Neural cell (in vitro differentiated cells): ENCODE data around the gene DNM2. TPM values are rescaled to one million over a fixed set of nuclear protein-coding genes. Genes with fewer than 3 reads are reported as not detected.

Experiments used
- H2AFZ ChIP-seq: fragments of 200-600, 300-800 bp; sonication (generic), shearing (Covaris generic); 2 replicates; pipeline ENCODE4 v1.6.0; 2014; ENCODE audit warnings: low read depth, mild to moderate bottlenecking, antibody characterized with exemption, low read length, moderate library complexity
- H3F3A ChIP-seq: fragments of 200-600 bp; shearing (Covaris generic); 2 replicates; pipeline ENCODE4 v1.6.1; 2016; ENCODE audit warnings: mild to moderate bottlenecking, moderate library complexity, mixed read lengths, antibody characterized with exemption, low read length; ENCODE audit not compliant: insufficient read depth, poor library complexity, severe bottlenecking
- H3K27ac ChIP-seq: fragments of 200-600, 300-800 bp; sonication (generic), shearing (Covaris generic); 2 replicates; pipeline ENCODE4 v1.5.1; 2014; ENCODE audit warnings: mild to moderate bottlenecking, low read length, moderate library complexity
- H3K27me3 ChIP-seq: fragments of 300-800, 200-600 bp; sonication (generic), shearing (Covaris generic); 2 replicates; pipeline ENCODE4 v1.6.0; 2014; ENCODE audit warnings: mild to moderate bottlenecking, low read depth, low read length, moderate library complexity; ENCODE audit not compliant: insufficient read depth
- H3K36me3 ChIP-seq: fragments of 300-800, 200-600 bp; sonication (generic), shearing (Covaris generic); 2 replicates; pipeline ENCODE4 v1.5.1; 2014; ENCODE audit warnings: mild to moderate bottlenecking, antibody characterized with exemption, low read length, moderate library complexity; ENCODE audit not compliant: insufficient read depth
- H3K4me2 ChIP-seq: fragments of 300-800, 200-600 bp; sonication (generic), shearing (Covaris generic); 2 replicates; pipeline ENCODE4 v1.6.0; 2014; ENCODE audit warnings: mild to moderate bottlenecking, low read length
- H3K4me3 ChIP-seq: fragments of 300-800, 200-600 bp; sonication (generic), shearing (Covaris generic); 2 replicates; pipeline ENCODE4 v1.5.1; 2014; ENCODE audit warnings: mild to moderate bottlenecking, low read length, moderate library complexity
- H3K79me2 ChIP-seq: fragments of 200-600 bp; shearing (Covaris generic); replicated peaks from 2 replicates; pipeline ENCODE4 v1.6.0; 2014; ENCODE audit warnings: mild to moderate bottlenecking, low read length, moderate library complexity; ENCODE audit not compliant: insufficient read depth
- H3K9ac ChIP-seq: fragments of 300-800, 200-600 bp; sonication (generic), shearing (Covaris generic); 2 replicates; pipeline ENCODE4 v1.6.1; 2016; ENCODE audit warnings: mild to moderate bottlenecking, low read length, mixed read lengths
- H3K9me2 ChIP-seq: fragments of 200-600 bp; shearing (Covaris generic); 2 replicates; pipeline ENCODE4 v1.6.1; 2016; ENCODE audit warnings: mild to moderate bottlenecking, low read length, mixed read lengths; ENCODE audit not compliant: insufficient read depth
- H3K9me3 ChIP-seq: fragments of 200-600, 300-800 bp; sonication (generic), shearing (Covaris generic); 2 replicates; pipeline ENCODE4 v1.6.1; 2016; ENCODE audit warnings: mild to moderate bottlenecking, mixed run types, low read length, moderate library complexity, mixed read lengths
- H4K20me1 ChIP-seq: fragments of 200-600 bp; shearing (Covaris generic); 2 replicates; pipeline ENCODE4 v1.6.1; 2016; ENCODE audit warnings: mild to moderate bottlenecking, mixed run types; ENCODE audit not compliant: insufficient read depth
- EP300 ChIP-seq: fragments of 450-650 bp; conservative IDR thresholded peaks from 2 replicates; pipeline ENCODE4 v1.6.1; 2014; ENCODE audit warnings: antibody characterized with exemption, mild to moderate bottlenecking, moderate library complexity; ENCODE audit not compliant: poor library complexity, severe bottlenecking
- EZH2 ChIP-seq: fragments of 200-600, 300-800 bp; shearing (Covaris generic), sonication (generic); IDR thresholded peaks from 2 replicates; pipeline ENCODE4 v1.6.1; 2014; ENCODE audit warnings: antibody characterized with exemption, low read length, borderline replicate concordance, mild to moderate bottlenecking; ENCODE audit not compliant: insufficient read depth, poor library complexity, severe bottlenecking
- MXI1 ChIP-seq: fragments of 450-650 bp; conservative IDR thresholded peaks from 2 replicates; pipeline ENCODE4 v1.6.1; 2014; ENCODE audit warnings: antibody characterized with exemption, mild to moderate bottlenecking; ENCODE audit not compliant: poor library complexity, severe bottlenecking
- POLR2AphosphoS5 ChIP-seq: IDR thresholded peaks from 2 replicates; pipeline ENCODE4 v1.6.1; 2012
- RAD21 ChIP-seq: fragments of 450-650 bp; conservative IDR thresholded peaks from 2 replicates; pipeline ENCODE4 v1.6.1; 2014; ENCODE audit warnings: antibody characterized with exemption, mild to moderate bottlenecking, moderate library complexity
- SMC3 ChIP-seq: fragments of 450-650 bp; conservative IDR thresholded peaks from 2 replicates; pipeline ENCODE4 v1.6.1; 2014; ENCODE audit warnings: antibody characterized with exemption, mild to moderate bottlenecking, moderate library complexity; ENCODE audit not compliant: poor library complexity
- TAF1 ChIP-seq: IDR thresholded peaks from 2 replicates; pipeline ENCODE4 v1.6.1; 2012; ENCODE audit warnings: low read depth
- polyA plus RNA-seq: library from polyadenylated mRNA; depleted of rRNA; stranded (reverse); fragments of >200 nt; gene quantifications from 2 replicates; pipeline ENCODE4 v1.2.3, GENCODE V29; 2014
- TF ChIP-seq, protein P1 (sequence below): IDR thresholded peaks from 2 replicates; pipeline ENCODE4 v1.6.1; 2012; ENCODE audit warnings: borderline replicate concordance
- TF ChIP-seq, protein P2 (sequence below): fragments of 450-650 bp; IDR thresholded peaks from 2 replicates; pipeline ENCODE4 v1.5.1; 2014; ENCODE audit warnings: antibody characterized with exemption, mild to moderate bottlenecking, moderate library complexity; ENCODE audit not compliant: poor library complexity, severe bottlenecking

DNM2 gene
- polyA plus RNA-seq, 1 donor from 2014 or later: 31.4 TPM

DNA sequence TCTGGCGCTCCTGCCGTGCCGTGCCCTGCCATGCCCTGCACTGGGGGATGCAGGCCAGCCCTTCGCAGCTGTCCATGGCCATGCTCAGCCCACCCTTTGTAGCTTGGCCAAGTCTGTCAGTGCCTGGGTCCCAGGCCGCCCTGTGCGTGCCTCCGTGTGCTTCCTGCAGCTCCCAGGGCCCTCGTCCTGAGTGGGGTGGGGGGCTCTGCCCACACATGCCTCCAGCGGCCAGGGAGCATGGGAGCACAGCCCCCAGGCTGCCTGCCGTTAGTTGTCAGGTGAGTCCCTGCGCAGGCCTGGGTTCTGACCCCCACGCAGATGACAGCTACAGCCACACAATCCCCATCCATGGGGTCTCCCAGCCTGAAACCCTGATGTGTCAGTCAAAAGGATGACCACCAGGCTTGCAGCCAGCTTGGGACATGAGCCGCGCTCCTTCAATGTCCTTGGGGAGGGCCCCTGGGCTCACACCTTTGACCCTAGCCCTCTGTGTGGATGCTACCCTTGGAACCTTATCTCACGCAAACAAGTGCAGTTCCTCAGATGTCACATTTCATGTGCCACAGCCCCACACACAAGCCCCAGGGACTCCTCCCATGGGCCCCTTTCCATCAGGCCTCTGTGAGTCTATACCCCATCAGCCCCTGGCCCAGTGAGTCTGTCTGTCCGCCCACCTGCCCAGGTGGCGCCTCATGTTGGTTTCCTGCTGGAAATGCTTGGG is 93.7 kb downstream of the DNM2 start:
- H3K9me2 ChIP-seq: no peaks in the 10 kb centered on the region
- H3F3A ChIP-seq: no peaks in the 10 kb centered on the region
- TF ChIP-seq POLR2AphosphoS5 (no peak), TAF1 (no peak), SMC3 (no peak), MXI1 (no peak), RAD21 (no peak), EZH2 (no peak), EP300 (no peak)
- TF ChIP-seq, protein P1, sequence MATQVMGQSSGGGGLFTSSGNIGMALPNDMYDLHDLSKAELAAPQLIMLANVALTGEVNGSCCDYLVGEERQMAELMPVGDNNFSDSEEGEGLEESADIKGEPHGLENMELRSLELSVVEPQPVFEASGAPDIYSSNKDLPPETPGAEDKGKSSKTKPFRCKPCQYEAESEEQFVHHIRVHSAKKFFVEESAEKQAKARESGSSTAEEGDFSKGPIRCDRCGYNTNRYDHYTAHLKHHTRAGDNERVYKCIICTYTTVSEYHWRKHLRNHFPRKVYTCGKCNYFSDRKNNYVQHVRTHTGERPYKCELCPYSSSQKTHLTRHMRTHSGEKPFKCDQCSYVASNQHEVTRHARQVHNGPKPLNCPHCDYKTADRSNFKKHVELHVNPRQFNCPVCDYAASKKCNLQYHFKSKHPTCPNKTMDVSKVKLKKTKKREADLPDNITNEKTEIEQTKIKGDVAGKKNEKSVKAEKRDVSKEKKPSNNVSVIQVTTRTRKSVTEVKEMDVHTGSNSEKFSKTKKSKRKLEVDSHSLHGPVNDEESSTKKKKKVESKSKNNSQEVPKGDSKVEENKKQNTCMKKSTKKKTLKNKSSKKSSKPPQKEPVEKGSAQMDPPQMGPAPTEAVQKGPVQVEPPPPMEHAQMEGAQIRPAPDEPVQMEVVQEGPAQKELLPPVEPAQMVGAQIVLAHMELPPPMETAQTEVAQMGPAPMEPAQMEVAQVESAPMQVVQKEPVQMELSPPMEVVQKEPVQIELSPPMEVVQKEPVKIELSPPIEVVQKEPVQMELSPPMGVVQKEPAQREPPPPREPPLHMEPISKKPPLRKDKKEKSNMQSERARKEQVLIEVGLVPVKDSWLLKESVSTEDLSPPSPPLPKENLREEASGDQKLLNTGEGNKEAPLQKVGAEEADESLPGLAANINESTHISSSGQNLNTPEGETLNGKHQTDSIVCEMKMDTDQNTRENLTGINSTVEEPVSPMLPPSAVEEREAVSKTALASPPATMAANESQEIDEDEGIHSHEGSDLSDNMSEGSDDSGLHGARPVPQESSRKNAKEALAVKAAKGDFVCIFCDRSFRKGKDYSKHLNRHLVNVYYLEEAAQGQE: no peak
- TF ChIP-seq, protein P2, sequence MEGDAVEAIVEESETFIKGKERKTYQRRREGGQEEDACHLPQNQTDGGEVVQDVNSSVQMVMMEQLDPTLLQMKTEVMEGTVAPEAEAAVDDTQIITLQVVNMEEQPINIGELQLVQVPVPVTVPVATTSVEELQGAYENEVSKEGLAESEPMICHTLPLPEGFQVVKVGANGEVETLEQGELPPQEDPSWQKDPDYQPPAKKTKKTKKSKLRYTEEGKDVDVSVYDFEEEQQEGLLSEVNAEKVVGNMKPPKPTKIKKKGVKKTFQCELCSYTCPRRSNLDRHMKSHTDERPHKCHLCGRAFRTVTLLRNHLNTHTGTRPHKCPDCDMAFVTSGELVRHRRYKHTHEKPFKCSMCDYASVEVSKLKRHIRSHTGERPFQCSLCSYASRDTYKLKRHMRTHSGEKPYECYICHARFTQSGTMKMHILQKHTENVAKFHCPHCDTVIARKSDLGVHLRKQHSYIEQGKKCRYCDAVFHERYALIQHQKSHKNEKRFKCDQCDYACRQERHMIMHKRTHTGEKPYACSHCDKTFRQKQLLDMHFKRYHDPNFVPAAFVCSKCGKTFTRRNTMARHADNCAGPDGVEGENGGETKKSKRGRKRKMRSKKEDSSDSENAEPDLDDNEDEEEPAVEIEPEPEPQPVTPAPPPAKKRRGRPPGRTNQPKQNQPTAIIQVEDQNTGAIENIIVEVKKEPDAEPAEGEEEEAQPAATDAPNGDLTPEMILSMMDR: no peak
- no peak overlapping the region for H3K9ac ChIP-seq
- no peaks in the 10 kb centered on the region for H3K27me3 ChIP-seq
- H3K27ac ChIP-seq: no peak overlapping the region
- no peaks in the 10 kb centered on the region for H3K9me3 ChIP-seq
- H3K4me2 ChIP-seq: no peak overlapping the region
- H3K79me2 ChIP-seq: no peaks in the 10 kb centered on the region
- H2AFZ ChIP-seq: no peak overlapping the region
- no peaks in the 10 kb centered on the region for H4K20me1 ChIP-seq
- H3K36me3 ChIP-seq: peaks cover 5% of the 10 kb centered on the region
- H3K4me3 ChIP-seq: no peak overlapping the region

DNA sequence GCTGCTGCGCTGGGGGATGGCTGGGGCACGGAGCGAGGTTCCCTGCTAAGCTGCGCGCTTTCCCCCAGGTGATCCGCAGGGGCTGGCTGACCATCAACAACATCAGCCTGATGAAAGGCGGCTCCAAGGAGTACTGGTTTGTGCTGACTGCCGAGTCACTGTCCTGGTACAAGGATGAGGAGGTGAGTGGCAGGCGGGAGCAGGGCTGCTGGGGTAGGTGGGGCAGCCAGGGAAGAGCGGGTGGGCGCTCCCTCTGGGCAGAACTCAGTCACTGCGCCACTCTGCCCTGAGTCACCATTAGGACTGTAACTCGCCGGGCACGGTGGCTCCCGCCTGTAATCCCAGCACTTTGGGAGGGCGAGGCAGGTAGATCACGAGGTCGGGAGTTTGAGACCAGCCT is 94.3 kb downstream of the DNM2 start:
- no peaks in the 10 kb centered on the region for H3F3A ChIP-seq
- H3K27me3 ChIP-seq: no peaks in the 10 kb centered on the region
- no peak overlapping the region for H2AFZ ChIP-seq
- H3K9me2 ChIP-seq: no peaks in the 10 kb centered on the region
- no peak overlapping the region for H3K9ac ChIP-seq
- H3K36me3 ChIP-seq: peaks cover 5% of the 10 kb centered on the region
- no peaks in the 10 kb centered on the region for H3K9me3 ChIP-seq
- H3K79me2 ChIP-seq: no peaks in the 10 kb centered on the region
- H4K20me1 ChIP-seq: no peaks in the 10 kb centered on the region
- TF ChIP-seq RAD21 (no peak), EP300 (no peak), MXI1 (no peak), EZH2 (no peak), TAF1 (no peak), SMC3 (no peak), POLR2AphosphoS5 (no peak)
- TF ChIP-seq, protein P1: no peak
- TF ChIP-seq, protein P2: no peak
- H3K27ac ChIP-seq: no peak overlapping the region
- no peak overlapping the region for H3K4me3 ChIP-seq
- no peak overlapping the region for H3K4me2 ChIP-seq
